ENCODE measurements around the gene NCR1. TPM values are rescaled to one million over a fixed set of nuclear protein-coding genes. Genes with fewer than 3 reads are reported as not detected.
"Not testable (repeated sequence)": the region's sequence is repeated elsewhere in the genome, so short reads cannot be mapped to it uniquely, and the experiment has no call there.

NCR1 gene
- 1 to 10 TPM in 1 of 2 donors, under 1 TPM in 1; 0.73 to 2.6 TPM for total RNA-seq
- polyA plus RNA-seq (ENCODE audit: insufficient read length in 6 of 6), result 1 to 10 TPM in 1 of 6 donors, under 1 TPM in 5; 0.26 to 2.5 (median 0.52) TPM
- long read RNA-seq, donor 1, result 0 reads
- long read RNA-seq, donor 2, result 0 reads
- long read RNA-seq, donor 3, result 0 reads
- long read RNA-seq, donor 4, result 0 reads
- long read RNA-seq, donor 5, result 0 reads
- long read RNA-seq, donor 6, result 0 reads
- long read RNA-seq, donor 7, result 0 reads
- long read RNA-seq, donor 8, result 0 reads
- long read RNA-seq, donor 9, result 0 reads
- long read RNA-seq, donor 10, result 0 reads
- long read RNA-seq, donor 11, result 0 reads
- long read RNA-seq, donor 12, result 0 reads

GRCh38 chr19:54905803-54906511 is at the start of gene NCR1:
NCR1 (plus strand) TSS chr19:54906148; CDS start chr19:54906188, 40 bp downstream.
- Histone ChIP-seq H3K9me3 (no peaks in the 10 kb centered on the region), H3K4me3 (no peak within 1 kb of the TSS), H3K27me3 (peaks cover 0 to 38% of the 10 kb centered on the region in 2 donors), H3K4me1 (peaks cover 0 to 3% of the 10 kb centered on the region in 2 donors), H3K36me3 (no peaks in the 10 kb centered on the region), H3K27ac (no peak within 1 kb of the TSS)
- DNase-seq (no peak), ATAC-seq (no peak)
- intact Hi-C loops (cut with DNase I), result no loop called here
- TF ChIP-seq CTCF (IDR thresholded peaks at IDR 0.05), result no peak

- H3K36me3 ChIP-seq; ATAC-seq; DNase-seq; intact Hi-C loops (cut with DNase I); H3K4me1 ChIP-seq; H3K9me3 ChIP-seq; H3K4me3 ChIP-seq; H3K27ac ChIP-seq: not testable (repeated sequence)
- H3K27me3 ChIP-seq, result peaks cover 0 to 24% of the 10 kb centered on the region in 2 donors
These were observed 47.5 kb upstream of the NCR1 start for GRCh38 chr19:54858476-54858875.

GRCh38 chr19:54859421-54859820 is 46.5 kb upstream of the NCR1 start:
- peak in 1 of 4 donors; percentile 37 for DNase-seq
- H3K4me3 ChIP-seq; H3K36me3 ChIP-seq; intact Hi-C loops (cut with DNase I); H3K4me1 ChIP-seq; H3K9me3 ChIP-seq; H3K27ac ChIP-seq; ATAC-seq: not testable (repeated sequence)
- H3K27me3 ChIP-seq, result peaks cover 0 to 24% of the 10 kb centered on the region in 2 donors

- H3K36me3 ChIP-seq; H3K4me1 ChIP-seq; DNase-seq; H3K27ac ChIP-seq; H3K4me3 ChIP-seq; ATAC-seq; H3K9me3 ChIP-seq; intact Hi-C loops (cut with DNase I): not testable (repeated sequence)
- peaks cover 0 to 44% of the 10 kb centered on the region in 2 donors for H3K27me3 ChIP-seq
These were observed 42.5 kb upstream of the NCR1 start for GRCh38 chr19:54863459-54863858.

GRCh38 chr19:54871696-54872095 is 34.3 kb upstream of the NCR1 start:
- no peak for TF ChIP-seq CTCF (IDR thresholded peaks at IDR 0.05)
- Histone ChIP-seq H3K27ac (peak overlapping the region in 1 of 2 donors; percentile 73), H3K4me3 (no peak overlapping the region), H3K9me3 (no peaks in the 10 kb centered on the region), H3K27me3 (peaks cover 0 to 18% of the 10 kb centered on the region in 2 donors), H3K4me1 (peaks cover 0 to 27% of the 10 kb centered on the region in 2 donors), H3K36me3 (no peaks in the 10 kb centered on the region)
- DNase-seq (no peak), ATAC-seq (no peak)
- intact Hi-C loops (cut with DNase I), result no loop called here

GRCh38 chr19:54873990-54874389 is 32.0 kb upstream of the NCR1 start, which contains the start of gene FCAR:
FCAR (plus strand) TSS chr19:54874235; CDS start chr19:54874290, 55 bp downstream.
- ATAC-seq (no peak), DNase-seq (peak in 1 of 4 donors; percentile 39)
- Histone ChIP-seq H3K4me1 (peaks cover 0 to 34% of the 10 kb centered on the region in 2 donors), H3K9me3 (no peaks in the 10 kb centered on the region), H3K4me3 (peak within 1 kb of the TSS in 1 of 2 donors; percentile 38), H3K27me3 (peaks cover 0 to 16% of the 10 kb centered on the region in 2 donors), H3K36me3 (no peaks in the 10 kb centered on the region), H3K27ac (peak within 1 kb of the TSS in 1 of 2 donors; percentile 84)
- intact Hi-C loops (cut with DNase I), result no loop called here
- TF ChIP-seq CTCF (IDR thresholded peaks at IDR 0.05), result no peak
